SH-SY5Y (cell line): ENCODE measurements around the gene CNGB1.

Source experiments
- GATA2 ChIP-seq: IDR thresholded peaks from 2 replicates; pipeline ENCODE4 v1.6.1; 2011; ENCODE audit warnings: mild to moderate bottlenecking, low read depth, low read length
- GATA3 ChIP-seq: IDR thresholded peaks from 2 replicates; pipeline ENCODE4 v1.6.1; 2011; ENCODE audit warnings: low read depth, mild to moderate bottlenecking, low read length, moderate library complexity

The CNGB1 gene

GRCh38 chr16:57901480-57902069, 69.4 kb downstream of the CNGB1 start:
- TF ChIP-seq GATA3 (no peak), GATA2 (no peak)

GRCh38 chr16:57900796-57901479, 70.0 kb downstream of the CNGB1 start:
- no peak for TF ChIP-seq GATA2
- TF ChIP-seq GATA3: no peak

- no peak for TF ChIP-seq GATA2
- no peak for TF ChIP-seq GATA3
These were observed 70.9 kb downstream of the CNGB1 start for GRCh38 chr16:57899771-57900661.

GRCh38 chr16:57898961-57899360, 72.0 kb downstream of the CNGB1 start:
- TF ChIP-seq GATA2: no peak
- TF ChIP-seq GATA3: no peak

GRCh38 chr16:57897996-57898395, 72.9 kb downstream of the CNGB1 start:
- no peak for TF ChIP-seq GATA2
- TF ChIP-seq GATA3: no peak

GRCh38 chr16:57897053-57897784, 73.7 kb downstream of the CNGB1 start:
- TF ChIP-seq GATA3 (no peak), GATA2 (no peak)

GRCh38 chr16:57894390-57895080, 76.4 kb downstream of the CNGB1 start:
- no peak for TF ChIP-seq GATA2
- no peak for TF ChIP-seq GATA3

- TF ChIP-seq GATA2 (no peak), GATA3 (no peak)
These were observed 77.2 kb downstream of the CNGB1 start for GRCh38 chr16:57893559-57894389.

- TF ChIP-seq GATA3: no peak
- TF ChIP-seq GATA2: no peak
These were observed 77.7 kb downstream of the CNGB1 start for GRCh38 chr16:57893217-57893558.

GRCh38 chr16:57892447-57893096, 78.4 kb downstream of the CNGB1 start:
- TF ChIP-seq GATA3: no peak
- TF ChIP-seq GATA2: no peak

GRCh38 chr16:57892041-57892440, 78.9 kb downstream of the CNGB1 start:
- TF ChIP-seq GATA2 (no peak), GATA3 (no peak)

- TF ChIP-seq GATA2 (no peak), GATA3 (no peak)
These were observed 80.2 kb downstream of the CNGB1 start for GRCh38 chr16:57890752-57891111.
